Erythroblast (primary cell): Measurements from ENCODE around the gene ATP6V0A4.

Source experiments
- GATA1 ChIP-seq: IDR thresholded peaks from 2 replicates; pipeline ENCODE4 v1.6.1; 2011; ENCODE audit warnings: low read depth, mild to moderate bottlenecking, control low read depth, low read length, moderate library complexity
- POLR2A ChIP-seq: IDR thresholded peaks from 2 replicates; pipeline ENCODE4 v1.6.1; 2011; ENCODE audit warnings: mild to moderate bottlenecking, low read length

DNA sequence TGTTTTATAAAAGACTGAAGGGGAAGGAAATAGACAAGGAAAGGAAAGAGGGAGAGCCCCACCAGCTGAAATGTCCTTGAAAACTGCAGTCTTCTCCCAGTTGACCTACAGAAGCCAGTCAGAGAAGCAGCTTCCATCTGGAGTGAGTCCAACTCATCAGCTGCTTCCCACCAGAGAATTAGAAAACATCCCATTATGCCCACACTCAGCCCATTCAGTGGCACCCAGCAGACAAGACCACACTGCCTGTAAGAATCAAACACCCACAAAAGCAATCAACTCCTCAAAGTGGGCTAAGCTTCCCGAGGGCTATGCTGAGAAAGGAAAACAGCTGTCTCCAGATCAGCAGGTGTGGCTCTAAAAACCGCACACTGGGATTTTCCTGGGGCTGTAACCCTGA, 29.8 kb downstream of the ATP6V0A4 start:
- no peak for TF ChIP-seq POLR2A
- TF ChIP-seq GATA1, result no peak
